Liver (tissue), 9 donors: Measurements from ENCODE around the gene REPS1. TPM values are rescaled to one million over a fixed set of nuclear protein-coding genes. Genes with fewer than 3 reads are reported as not detected.

Experiments used
- DNase-seq: peaks from one replicate; pipeline ENCODE4 v3.0.0-alpha.2; 2017; ENCODE audit warnings: low spot score
- H3K27ac ChIP-seq, 2 donors: one replicate each; pipeline ENCODE4 v1.7.0; 2013; ENCODE audit warnings: inconsistent platforms in 2 of 2, low read length in 2 of 2, control low read depth in 1 of 2, low read depth in 1 of 2, mild to moderate bottlenecking in 1 of 2
- H3K27me3 ChIP-seq, 4 donors: one replicate each; pipeline versions ENCODE4 v1.6.1 to v1.7.0; 2013; ENCODE audit warnings: low read length in 3 of 4, inconsistent platforms in 1 of 4, mild to moderate bottlenecking in 1 of 4, moderate library complexity in 1 of 4; ENCODE audit not compliant: control insufficient read depth in 4 of 4, insufficient read depth in 4 of 4
- H3K36me3 ChIP-seq, 4 donors: one replicate each; pipeline versions ENCODE4 v1.6.1 to v1.7.0; 2013; ENCODE audit warnings: low read length in 3 of 4, mild to moderate bottlenecking in 3 of 4, low read depth in 1 of 4, moderate library complexity in 1 of 4; ENCODE audit not compliant: control insufficient read depth in 4 of 4, insufficient read depth in 3 of 4
- H3K4me1 ChIP-seq, 4 donors: one replicate each; pipeline versions ENCODE4 v1.6.1 to v1.7.0; 2013; ENCODE audit warnings: low read length in 3 of 4, mild to moderate bottlenecking in 3 of 4, moderate library complexity in 1 of 4; ENCODE audit not compliant: control insufficient read depth in 4 of 4, insufficient read depth in 4 of 4
- H3K4me3 ChIP-seq, 3 donors: one replicate each; pipeline versions ENCODE4 v1.6.1 to v1.7.0; 2013; ENCODE audit warnings: low read length in 3 of 3, control low read depth in 1 of 3, low read depth in 1 of 3, mild to moderate bottlenecking in 1 of 3
- H3K9ac ChIP-seq, 2 donors: one replicate each; pipeline ENCODE4 v1.7.0; 2013; ENCODE audit warnings: low read length in 2 of 2, mild to moderate bottlenecking in 2 of 2, moderate library complexity in 2 of 2, control low read depth in 1 of 2, low read depth in 1 of 2
- H3K9me3 ChIP-seq, 4 donors: one replicate each; pipeline versions ENCODE4 v1.6.1 to v1.7.0; 2013; ENCODE audit warnings: low read length in 3 of 4; ENCODE audit not compliant: control insufficient read depth in 4 of 4
- EGR1 ChIP-seq, 2 donors: IDR thresholded peaks; 2 replicates each; pipeline ENCODE4 v1.6.1; 2016 to 2018; ENCODE audit warnings: antibody characterized with exemption in 2 of 2, low read depth in 2 of 2
- FOXA1 ChIP-seq: IDR thresholded peaks from 2 replicates; pipeline ENCODE4 v1.6.1; 2016; ENCODE audit warnings: antibody characterized with exemption
- FOXA2 ChIP-seq: IDR thresholded peaks from 2 replicates; pipeline ENCODE4 v1.6.1; 2016; ENCODE audit warnings: antibody characterized with exemption
- GABPA ChIP-seq, 2 donors: IDR thresholded peaks in 1 of 2; conservative IDR thresholded peaks in 1 of 2; 2 replicates each; pipeline ENCODE4 v1.6.1; 2016; ENCODE audit warnings: antibody characterized with exemption in 2 of 2, mild to moderate bottlenecking in 1 of 2, moderate library complexity in 1 of 2
- HNF4A ChIP-seq, 2 donors: conservative IDR thresholded peaks; 2 replicates each; pipeline ENCODE4 v1.6.1; 2016; ENCODE audit warnings: antibody characterized with exemption in 2 of 2, mild to moderate bottlenecking in 2 of 2
- HNF4G ChIP-seq: IDR thresholded peaks from 2 replicates; pipeline ENCODE4 v1.6.1; 2016; ENCODE audit warnings: antibody characterized with exemption
- JUND ChIP-seq, 2 donors: IDR thresholded peaks; 2 replicates each; pipeline ENCODE4 v1.6.1; 2016; ENCODE audit warnings: antibody characterized with exemption in 2 of 2
- NR2F2 ChIP-seq: IDR thresholded peaks from 2 replicates; pipeline ENCODE4 v1.6.1; 2016; ENCODE audit warnings: antibody characterized with exemption
- RAD21 ChIP-seq, 2 donors: IDR thresholded peaks; 2 replicates each; pipeline ENCODE4 v1.6.1; 2016; ENCODE audit warnings: antibody characterized with exemption in 2 of 2, mild to moderate bottlenecking in 2 of 2
- RXRA ChIP-seq, 2 donors: IDR thresholded peaks; 2 replicates each; pipeline ENCODE4 v1.6.1; 2017 to 2018; ENCODE audit warnings: antibody characterized with exemption in 2 of 2, mild to moderate bottlenecking in 1 of 2
- SP1 ChIP-seq: IDR thresholded peaks from 2 replicates; pipeline ENCODE4 v1.6.1; 2018; ENCODE audit warnings: antibody characterized with exemption, mild to moderate bottlenecking
- TAF1 ChIP-seq: conservative IDR thresholded peaks from 2 replicates; pipeline ENCODE4 v1.6.1; 2016; ENCODE audit warnings: antibody characterized with exemption, mild to moderate bottlenecking
- YY1 ChIP-seq: IDR thresholded peaks from 2 replicates; pipeline ENCODE4 v1.6.1; 2016; ENCODE audit warnings: antibody characterized with exemption, mild to moderate bottlenecking
- WGBS: extraction: QIAGEN DNeasy Blood & Tissue Kit; methylation state at CpG from one replicate; pipeline ENCODE4 v1.1.7; 2013; 5-methylcytosine and 5-hydroxymethylcytosine counted together
- polyA plus RNA-seq, 2 donors: library from polyadenylated mRNA; stranded (reverse) in 1 of 2; unstranded in 1 of 2; fragments of 200-250 nt in 1 of 2; fragments of >200 nt in 1 of 2; fragmentation: Nextera tagmentation in 1 of 2; extraction: Ambion mirVana in 1 of 2; gene quantifications; one replicate each; pipeline versions ENCODE4 v1.2.1 to v1.2.3, GENCODE V29; 2013 to 2015
- total RNA-seq, 2 donors: library from RNA; depleted of rRNA; stranded (reverse); fragments of >200 nt; gene quantifications; one replicate each; pipeline ENCODE4 v1.2.3, GENCODE V29; 2014
- TF ChIP-seq, protein P1 (sequence below): IDR thresholded peaks from 2 replicates; pipeline ENCODE4 v1.6.1; 2016; ENCODE audit warnings: antibody characterized with exemption
- TF ChIP-seq, protein P2 (sequence below): IDR thresholded peaks from 2 replicates; pipeline ENCODE4 v1.6.1; 2016; ENCODE audit warnings: antibody characterized with exemption, mild to moderate bottlenecking
- TF ChIP-seq, protein P3 (sequence below): fragments of 150-350 bp; IDR thresholded peaks from 2 replicates; pipeline ENCODE4 v1.5.1; 2017; ENCODE audit warnings: improper control_type of control experiment, low read depth, low read length; ENCODE audit not compliant: missing input control
- TF ChIP-seq, protein P4 (sequence below): IDR thresholded peaks from 2 replicates; pipeline ENCODE4 v1.6.1; 2016; ENCODE audit warnings: antibody characterized with exemption
- TF ChIP-seq, protein P5 (sequence below): IDR thresholded peaks from 2 replicates; pipeline ENCODE4 v1.6.1; 2016; ENCODE audit warnings: antibody characterized with exemption
- donor health status: healthy.
- donor health status: healthy.
- donor health status: healthy.
- donor health status: healthy.
- donor health status: healthy.

The REPS1 gene
- total and polyA plus RNA-seq, 4 donors: 12.3 to 46.4 (median 21.1) TPM

DNA sequence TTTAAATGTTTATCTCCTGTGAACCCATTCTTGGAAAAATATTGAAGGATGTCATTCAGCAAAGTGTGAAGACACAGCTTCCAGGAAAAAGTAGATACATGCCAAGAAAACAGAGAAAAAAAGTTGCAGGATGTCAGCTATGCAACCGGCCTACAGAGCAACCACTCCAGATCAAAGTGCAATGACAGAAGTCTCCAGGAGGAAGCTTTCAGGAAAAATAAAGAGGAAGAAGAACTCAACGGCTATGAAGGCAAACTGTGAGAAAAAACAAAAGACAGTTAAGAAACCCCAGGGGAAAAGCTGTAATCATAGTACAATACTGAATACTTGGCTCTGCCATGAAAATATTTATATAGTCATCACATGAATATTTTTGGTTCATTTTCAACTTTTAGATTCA, 30.6 kb downstream of the REPS1 start:
- H3K9ac ChIP-seq: no peak overlapping the region
- H3K36me3 ChIP-seq: no peaks in the 10 kb centered on the region
- 8% methylated on average over 2 of the region's 2 CpGs for WGBS
- H3K27ac ChIP-seq: no peak overlapping the region
- no peaks in the 10 kb centered on the region for H3K27me3 ChIP-seq
- peaks cover 6 to 22% (median 17%) of the 10 kb centered on the region in 4 donors for H3K4me1 ChIP-seq
- H3K9me3 ChIP-seq: no peaks in the 10 kb centered on the region
- TF ChIP-seq RXRA (IDR thresholded peaks at IDR 0.05) (no peak), GABPA (IDR thresholded peaks at IDR 0.05 in 1 of 2, conservative IDR thresholded peaks at IDR 0.05 in 1 of 2) (no peak), TAF1 (no peak), YY1 (no peak), EGR1 (IDR thresholded peaks at IDR 0.05; ENCODE audit: low read depth in 2 of 2) (no peak), SP1 (peak; percentile 18), NR2F2 (peak; percentile 22), FOXA1 (no peak), RAD21 (IDR thresholded peaks at IDR 0.05) (no peak), JUND (IDR thresholded peaks at IDR 0.05) (no peak), HNF4G (no peak), HNF4A (conservative IDR thresholded peaks at IDR 0.05) (peak; percentile 55 to 59), FOXA2 (no peak)
- TF ChIP-seq, protein P1, sequence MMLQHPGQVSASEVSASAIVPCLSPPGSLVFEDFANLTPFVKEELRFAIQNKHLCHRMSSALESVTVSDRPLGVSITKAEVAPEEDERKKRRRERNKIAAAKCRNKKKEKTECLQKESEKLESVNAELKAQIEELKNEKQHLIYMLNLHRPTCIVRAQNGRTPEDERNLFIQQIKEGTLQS: no peak
- TF ChIP-seq, protein P2, sequence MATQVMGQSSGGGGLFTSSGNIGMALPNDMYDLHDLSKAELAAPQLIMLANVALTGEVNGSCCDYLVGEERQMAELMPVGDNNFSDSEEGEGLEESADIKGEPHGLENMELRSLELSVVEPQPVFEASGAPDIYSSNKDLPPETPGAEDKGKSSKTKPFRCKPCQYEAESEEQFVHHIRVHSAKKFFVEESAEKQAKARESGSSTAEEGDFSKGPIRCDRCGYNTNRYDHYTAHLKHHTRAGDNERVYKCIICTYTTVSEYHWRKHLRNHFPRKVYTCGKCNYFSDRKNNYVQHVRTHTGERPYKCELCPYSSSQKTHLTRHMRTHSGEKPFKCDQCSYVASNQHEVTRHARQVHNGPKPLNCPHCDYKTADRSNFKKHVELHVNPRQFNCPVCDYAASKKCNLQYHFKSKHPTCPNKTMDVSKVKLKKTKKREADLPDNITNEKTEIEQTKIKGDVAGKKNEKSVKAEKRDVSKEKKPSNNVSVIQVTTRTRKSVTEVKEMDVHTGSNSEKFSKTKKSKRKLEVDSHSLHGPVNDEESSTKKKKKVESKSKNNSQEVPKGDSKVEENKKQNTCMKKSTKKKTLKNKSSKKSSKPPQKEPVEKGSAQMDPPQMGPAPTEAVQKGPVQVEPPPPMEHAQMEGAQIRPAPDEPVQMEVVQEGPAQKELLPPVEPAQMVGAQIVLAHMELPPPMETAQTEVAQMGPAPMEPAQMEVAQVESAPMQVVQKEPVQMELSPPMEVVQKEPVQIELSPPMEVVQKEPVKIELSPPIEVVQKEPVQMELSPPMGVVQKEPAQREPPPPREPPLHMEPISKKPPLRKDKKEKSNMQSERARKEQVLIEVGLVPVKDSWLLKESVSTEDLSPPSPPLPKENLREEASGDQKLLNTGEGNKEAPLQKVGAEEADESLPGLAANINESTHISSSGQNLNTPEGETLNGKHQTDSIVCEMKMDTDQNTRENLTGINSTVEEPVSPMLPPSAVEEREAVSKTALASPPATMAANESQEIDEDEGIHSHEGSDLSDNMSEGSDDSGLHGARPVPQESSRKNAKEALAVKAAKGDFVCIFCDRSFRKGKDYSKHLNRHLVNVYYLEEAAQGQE: no peak
- TF ChIP-seq, protein P3, sequence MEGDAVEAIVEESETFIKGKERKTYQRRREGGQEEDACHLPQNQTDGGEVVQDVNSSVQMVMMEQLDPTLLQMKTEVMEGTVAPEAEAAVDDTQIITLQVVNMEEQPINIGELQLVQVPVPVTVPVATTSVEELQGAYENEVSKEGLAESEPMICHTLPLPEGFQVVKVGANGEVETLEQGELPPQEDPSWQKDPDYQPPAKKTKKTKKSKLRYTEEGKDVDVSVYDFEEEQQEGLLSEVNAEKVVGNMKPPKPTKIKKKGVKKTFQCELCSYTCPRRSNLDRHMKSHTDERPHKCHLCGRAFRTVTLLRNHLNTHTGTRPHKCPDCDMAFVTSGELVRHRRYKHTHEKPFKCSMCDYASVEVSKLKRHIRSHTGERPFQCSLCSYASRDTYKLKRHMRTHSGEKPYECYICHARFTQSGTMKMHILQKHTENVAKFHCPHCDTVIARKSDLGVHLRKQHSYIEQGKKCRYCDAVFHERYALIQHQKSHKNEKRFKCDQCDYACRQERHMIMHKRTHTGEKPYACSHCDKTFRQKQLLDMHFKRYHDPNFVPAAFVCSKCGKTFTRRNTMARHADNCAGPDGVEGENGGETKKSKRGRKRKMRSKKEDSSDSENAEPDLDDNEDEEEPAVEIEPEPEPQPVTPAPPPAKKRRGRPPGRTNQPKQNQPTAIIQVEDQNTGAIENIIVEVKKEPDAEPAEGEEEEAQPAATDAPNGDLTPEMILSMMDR: no peak
- TF ChIP-seq, protein P4, sequence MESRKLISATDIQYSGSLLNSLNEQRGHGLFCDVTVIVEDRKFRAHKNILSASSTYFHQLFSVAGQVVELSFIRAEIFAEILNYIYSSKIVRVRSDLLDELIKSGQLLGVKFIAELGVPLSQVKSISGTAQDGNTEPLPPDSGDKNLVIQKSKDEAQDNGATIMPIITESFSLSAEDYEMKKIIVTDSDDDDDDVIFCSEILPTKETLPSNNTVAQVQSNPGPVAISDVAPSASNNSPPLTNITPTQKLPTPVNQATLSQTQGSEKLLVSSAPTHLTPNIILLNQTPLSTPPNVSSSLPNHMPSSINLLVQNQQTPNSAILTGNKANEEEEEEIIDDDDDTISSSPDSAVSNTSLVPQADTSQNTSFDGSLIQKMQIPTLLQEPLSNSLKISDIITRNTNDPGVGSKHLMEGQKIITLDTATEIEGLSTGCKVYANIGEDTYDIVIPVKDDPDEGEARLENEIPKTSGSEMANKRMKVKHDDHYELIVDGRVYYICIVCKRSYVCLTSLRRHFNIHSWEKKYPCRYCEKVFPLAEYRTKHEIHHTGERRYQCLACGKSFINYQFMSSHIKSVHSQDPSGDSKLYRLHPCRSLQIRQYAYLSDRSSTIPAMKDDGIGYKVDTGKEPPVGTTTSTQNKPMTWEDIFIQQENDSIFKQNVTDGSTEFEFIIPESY: no peak
- TF ChIP-seq, protein P5, sequence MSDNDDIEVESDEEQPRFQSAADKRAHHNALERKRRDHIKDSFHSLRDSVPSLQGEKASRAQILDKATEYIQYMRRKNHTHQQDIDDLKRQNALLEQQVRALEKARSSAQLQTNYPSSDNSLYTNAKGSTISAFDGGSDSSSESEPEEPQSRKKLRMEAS: peak; percentile 62
- DNase-seq: no peak
- no peak overlapping the region for H3K4me3 ChIP-seq
